NT2/D1 (cell line): Measurements from ENCODE around the gene NDST1.

Experiments
- DNase-seq: peaks from one replicate; pipeline ENCODE4 v3.0.0-alpha.2; 2011; ENCODE audit warnings: low read depth, low spot score
- H3K27me3 ChIP-seq: 2 replicates; pipeline ENCODE4 v1.6.0; 2011; ENCODE audit warnings: mild to moderate bottlenecking; ENCODE audit not compliant: insufficient read length, insufficient read depth
- H3K36me3 ChIP-seq: 2 replicates; pipeline ENCODE4 v1.6.1; 2011; ENCODE audit warnings: mild to moderate bottlenecking, low read length, mixed read lengths; ENCODE audit not compliant: insufficient read depth, insufficient read length
- H3K4me1 ChIP-seq: 2 replicates; pipeline ENCODE4 v1.5.1; 2011; ENCODE audit not compliant: insufficient read depth, insufficient read length
- H3K4me3 ChIP-seq: 2 replicates; pipeline ENCODE4 v1.5.1; 2011; ENCODE audit warnings: low read depth; ENCODE audit not compliant: insufficient read length
- H3K9ac ChIP-seq: 2 replicates; pipeline ENCODE4 v1.6.0; 2011; ENCODE audit warnings: low read depth; ENCODE audit not compliant: insufficient read length
- H3K9me3 ChIP-seq: 2 replicates; pipeline ENCODE4 v1.5.1; 2011; ENCODE audit warnings: mild to moderate bottlenecking, low read length; ENCODE audit not compliant: insufficient read depth
- SUZ12 ChIP-seq: IDR thresholded peaks from 2 replicates; pipeline ENCODE4 v1.6.1; 2011; ENCODE audit not compliant: insufficient read length, insufficient read depth; ENCODE audit errors: extremely low read depth
- YY1 ChIP-seq: IDR thresholded peaks from 2 replicates; pipeline ENCODE4 v1.6.1; 2011; ENCODE audit not compliant: insufficient read length, insufficient read depth
- ZNF274 ChIP-seq: IDR thresholded peaks from 2 replicates; pipeline ENCODE4 v1.6.1; 2011; ENCODE audit warnings: mild to moderate bottlenecking, low read depth, low read length

The NDST1 gene

DNA sequence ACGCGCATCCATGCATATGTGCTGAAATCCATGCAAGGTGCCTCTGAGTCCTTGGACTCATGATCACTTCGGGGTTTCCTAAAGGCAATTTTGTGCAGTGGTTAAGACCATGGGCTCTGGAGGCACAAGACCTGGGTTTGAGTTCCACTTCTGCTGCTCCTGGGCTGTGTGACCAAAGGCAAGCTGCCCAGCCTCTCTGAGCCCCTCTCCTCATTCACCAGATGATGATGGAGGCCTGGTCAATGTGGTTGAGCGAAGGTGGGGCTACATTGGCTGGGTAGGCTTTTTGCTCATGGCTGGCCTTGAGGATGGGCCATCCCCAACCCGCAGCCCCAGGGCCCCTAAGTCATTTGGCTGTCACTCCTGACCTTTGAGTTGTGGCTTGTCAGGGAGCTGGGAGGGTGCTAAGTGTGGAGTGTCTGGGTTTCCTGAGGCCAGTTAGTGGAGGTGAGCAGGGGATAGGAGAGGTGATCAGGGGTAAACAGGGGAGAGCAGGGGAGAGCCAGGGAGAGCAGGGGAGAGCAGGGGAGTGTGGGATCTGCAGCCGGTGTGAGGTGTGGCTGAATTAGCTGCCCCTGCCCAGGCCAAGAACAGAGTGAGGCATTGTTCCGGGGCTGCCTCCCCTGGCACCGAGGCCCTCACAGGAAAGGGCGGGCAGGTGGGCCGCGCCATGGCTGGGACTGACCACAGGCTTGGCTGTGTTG lies 68.0 kb downstream of the NDST1 start:
- no peak for TF ChIP-seq SUZ12
- no peak for TF ChIP-seq ZNF274
- no peak for TF ChIP-seq YY1
- no peaks in the 10 kb centered on the region for H3K27me3 ChIP-seq
- no peaks in the 10 kb centered on the region for H3K36me3 ChIP-seq
- H3K9ac ChIP-seq, result no peak overlapping the region
- no peaks in the 10 kb centered on the region for H3K9me3 ChIP-seq
- no peak overlapping the region for H3K4me3 ChIP-seq
- peaks cover 2% of the 10 kb centered on the region for H3K4me1 ChIP-seq
- no peak for DNase-seq

DNA sequence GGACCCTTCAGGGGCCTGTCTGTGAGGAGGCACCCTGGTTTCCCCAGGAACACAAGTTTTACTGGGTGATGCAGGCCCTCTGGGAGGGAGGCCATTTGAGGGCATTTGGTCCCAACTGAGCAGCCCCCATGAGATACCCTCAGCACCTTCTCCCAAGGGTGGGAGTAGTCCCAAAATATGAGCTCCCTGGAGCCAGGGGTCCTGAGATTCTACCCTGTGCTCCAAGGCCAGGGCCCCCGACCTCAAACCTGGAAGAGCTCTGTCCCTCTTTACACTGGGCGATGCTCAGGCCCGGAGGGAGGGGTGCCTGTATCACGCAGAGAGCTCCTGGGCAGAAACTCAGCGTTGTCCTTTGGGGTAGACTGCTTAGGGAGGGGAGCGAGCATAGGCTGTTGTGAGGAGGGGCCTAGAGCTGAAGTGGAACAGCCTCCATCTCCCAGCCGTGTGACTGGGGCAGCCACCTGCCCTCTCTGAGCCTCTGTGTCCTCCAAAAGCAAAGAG lies 68.6 kb downstream of the NDST1 start:
- no peak for DNase-seq
- H3K4me3 ChIP-seq, result no peak overlapping the region
- H3K27me3 ChIP-seq, result no peaks in the 10 kb centered on the region
- H3K4me1 ChIP-seq, result peaks cover 2% of the 10 kb centered on the region
- no peaks in the 10 kb centered on the region for H3K9me3 ChIP-seq
- TF ChIP-seq ZNF274, result no peak
- no peak for TF ChIP-seq YY1
- TF ChIP-seq SUZ12, result no peak
- no peak overlapping the region for H3K9ac ChIP-seq
- no peaks in the 10 kb centered on the region for H3K36me3 ChIP-seq

DNA sequence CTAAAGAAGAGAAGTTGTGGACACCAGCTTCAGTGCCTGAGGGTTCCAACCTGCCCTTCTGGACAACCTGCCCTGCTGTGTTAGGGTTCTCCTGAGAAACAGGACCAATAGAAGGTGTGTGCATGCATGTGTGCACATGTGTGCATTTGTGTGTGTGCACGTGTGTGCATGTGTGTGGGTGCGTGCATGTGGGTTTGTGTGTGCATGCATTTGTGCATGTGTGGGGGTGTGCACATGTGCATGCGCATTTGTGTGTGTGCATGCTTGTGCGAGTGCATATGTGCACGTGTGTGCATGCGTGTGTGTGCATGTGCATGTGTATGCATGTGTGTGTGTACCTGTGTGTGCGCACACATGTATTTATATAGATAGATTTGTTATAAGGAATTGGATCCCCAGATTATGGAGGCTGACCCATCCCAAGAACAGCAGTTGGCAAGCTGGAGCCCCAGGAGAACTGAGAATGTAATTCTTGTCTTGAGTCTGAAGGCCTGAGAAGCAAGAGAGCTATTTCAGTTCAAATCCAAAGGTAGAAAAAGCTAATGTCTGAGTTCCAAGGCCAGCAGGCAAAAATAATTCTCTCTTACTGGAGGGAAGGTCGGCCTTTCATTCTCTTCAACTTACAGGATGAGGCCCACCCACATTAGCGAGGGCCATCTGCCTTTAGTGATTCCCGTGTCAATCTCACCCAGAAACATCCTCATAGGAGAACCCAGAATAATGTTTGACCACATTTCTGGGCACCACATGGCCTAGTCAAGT lies 69.6 kb downstream of the NDST1 start:
- H3K9ac ChIP-seq, result no peak overlapping the region
- no peak for DNase-seq
- peaks cover 2% of the 10 kb centered on the region for H3K4me1 ChIP-seq
- H3K36me3 ChIP-seq, result no peaks in the 10 kb centered on the region
- no peaks in the 10 kb centered on the region for H3K27me3 ChIP-seq
- no peaks in the 10 kb centered on the region for H3K9me3 ChIP-seq
- H3K4me3 ChIP-seq, result no peak overlapping the region
- no peak for TF ChIP-seq ZNF274
- no peak for TF ChIP-seq YY1
- no peak for TF ChIP-seq SUZ12

DNA sequence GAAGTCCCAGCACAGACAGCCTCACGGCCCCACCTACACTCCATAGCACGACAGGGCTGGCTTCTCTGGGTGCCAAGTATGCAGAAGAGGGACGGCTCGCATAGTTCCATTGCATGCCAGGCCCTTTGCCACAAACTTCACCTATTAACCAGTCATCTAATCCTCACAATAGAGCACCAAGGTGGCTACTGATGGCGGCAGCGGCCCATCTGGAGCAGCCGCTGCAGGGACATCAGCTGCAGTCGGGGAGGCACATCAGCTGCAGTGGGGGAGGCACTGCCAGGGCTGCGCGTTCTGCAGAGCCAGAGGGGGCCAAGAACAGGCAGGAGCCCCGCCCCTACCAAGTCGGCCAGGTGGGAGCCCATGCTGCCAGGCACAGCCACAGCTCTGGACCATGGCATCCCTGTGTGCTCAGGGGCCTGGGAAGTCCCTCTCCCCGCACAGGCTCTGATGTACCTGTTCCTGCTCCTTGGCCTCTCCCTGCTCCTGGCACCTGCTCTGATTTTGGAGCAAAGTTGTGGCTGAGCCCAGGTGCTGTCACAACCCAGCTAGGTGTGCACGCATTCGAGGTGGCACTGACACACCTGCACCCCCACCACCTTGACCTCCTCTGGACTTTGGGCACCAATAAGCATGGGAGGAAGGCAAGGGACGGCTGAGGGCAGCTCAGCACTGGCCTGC lies 71.0 kb downstream of the NDST1 start:
- no peak for TF ChIP-seq YY1
- no peak for TF ChIP-seq ZNF274
- TF ChIP-seq SUZ12, result no peak
- Histone ChIP-seq H3K9ac (no peak overlapping the region), H3K4me1 (peaks cover 2% of the 10 kb centered on the region)

DNA sequence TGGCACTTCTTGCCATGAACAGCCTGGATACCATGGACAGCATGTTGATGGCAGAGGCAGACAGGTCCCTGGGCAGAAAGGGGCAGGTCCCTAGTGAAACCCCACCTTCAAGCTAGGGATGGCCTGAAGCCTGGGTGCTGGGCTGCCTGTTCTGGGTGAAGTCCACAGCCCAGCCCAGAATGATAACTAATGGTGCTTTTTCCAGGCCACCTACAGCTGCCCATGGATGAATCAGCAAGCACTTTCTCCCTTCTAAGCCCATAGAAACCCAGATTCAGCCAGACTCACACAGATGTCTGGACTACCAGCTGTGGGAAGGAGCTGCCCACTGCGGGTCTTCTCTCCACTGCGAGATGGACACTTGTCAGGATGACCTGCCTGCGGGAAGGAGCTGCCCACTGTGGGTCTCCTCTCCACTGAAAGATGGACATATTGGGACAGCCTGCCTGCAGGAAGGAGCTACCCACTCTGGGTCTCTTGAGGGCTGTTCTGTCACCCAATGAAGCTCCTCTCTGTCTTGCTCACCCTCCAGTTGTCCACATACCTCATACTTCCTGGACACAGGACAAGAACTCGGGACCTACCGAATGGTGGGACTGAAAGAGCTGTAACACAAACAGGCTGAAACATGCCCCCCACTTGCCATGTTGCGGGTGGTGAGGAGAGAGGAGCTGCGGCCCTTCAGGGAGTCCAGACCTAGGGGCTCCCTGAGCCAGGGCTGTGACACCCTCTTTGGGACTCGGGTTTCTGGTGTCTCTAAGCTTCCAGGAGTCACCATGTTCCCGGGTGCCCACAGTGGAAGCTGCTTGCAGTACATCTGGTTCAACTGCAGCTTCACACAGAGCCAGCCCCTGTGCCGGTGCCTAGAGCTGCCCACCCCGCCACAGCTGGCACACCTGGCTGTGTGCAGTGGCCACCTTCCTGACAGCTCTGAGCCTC lies 71.8 kb downstream of the NDST1 start:
- no peak overlapping the region for H3K9ac ChIP-seq
- H3K27me3 ChIP-seq, result no peaks in the 10 kb centered on the region
- no peaks in the 10 kb centered on the region for H3K36me3 ChIP-seq
- H3K9me3 ChIP-seq, result no peaks in the 10 kb centered on the region
- TF ChIP-seq SUZ12 (no peak), YY1 (no peak), ZNF274 (no peak)
- H3K4me3 ChIP-seq, result no peak overlapping the region
- no peak for DNase-seq
- H3K4me1 ChIP-seq, result no peaks in the 10 kb centered on the region

More for the DNA sequence above, 71.0 kb downstream of the NDST1 start:
- no peaks in the 10 kb centered on the region for H3K9me3 ChIP-seq
- no peaks in the 10 kb centered on the region for H3K27me3 ChIP-seq
- no peaks in the 10 kb centered on the region for H3K36me3 ChIP-seq
- H3K4me3 ChIP-seq, result no peak overlapping the region
- no peak for DNase-seq

DNA sequence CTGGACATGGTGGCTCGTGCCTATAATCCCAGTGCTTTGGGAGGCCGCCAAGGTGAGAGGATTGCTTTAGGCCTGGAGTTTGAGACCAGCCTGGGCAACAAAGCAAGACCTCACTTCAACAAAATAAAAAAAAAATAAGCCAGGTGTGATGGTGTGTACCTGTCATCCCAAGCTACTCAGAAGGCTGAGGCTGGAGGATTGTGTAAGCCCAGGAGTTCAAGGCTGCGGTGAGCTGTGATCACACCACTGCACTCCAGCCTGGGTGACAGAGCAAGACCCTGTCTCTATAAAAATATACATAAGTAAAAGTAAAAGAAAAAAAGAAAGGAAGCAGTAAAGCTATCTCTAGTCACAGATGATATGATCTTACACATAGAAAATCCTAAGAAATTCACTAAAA lies 73.0 kb downstream of the NDST1 start:
- no peaks in the 10 kb centered on the region for H3K4me1 ChIP-seq
- TF ChIP-seq YY1 (no peak), ZNF274 (no peak), SUZ12 (no peak)
- H3K36me3 ChIP-seq, result no peaks in the 10 kb centered on the region
- H3K9ac ChIP-seq, result no peak overlapping the region
- no peaks in the 10 kb centered on the region for H3K9me3 ChIP-seq
- DNase-seq, result no peak
- H3K27me3 ChIP-seq, result no peaks in the 10 kb centered on the region
- H3K4me3 ChIP-seq, result no peak overlapping the region
